B cell (primary cell): Measurements from ENCODE around the gene TBX6. TPM values are rescaled to one million over a fixed set of nuclear protein-coding genes. Genes with fewer than 3 reads are reported as not detected.

Source experiments
- ATAC-seq: fragments of 200-7000 bp; cut with Tn5 transposase; one replicate; pipeline ENCODE4 v1.10.0; 2021; ENCODE audit warnings: low read depth, mild to moderate bottlenecking, moderate number of reproducible peaks, moderate library complexity
- CTCF ChIA-PET: fragments of 350-600 bp; sonication (Branson Sonifier 250); formaldehyde crosslinking; loops from one replicate; lab custom pipeline; 2021; ENCODE audit warnings: antibody characterized with exemption, inconsistent platforms; lab: Charles Lee
- POLR2A ChIA-PET: fragments of 350-600 bp; sonication (Branson Sonifier 250); formaldehyde crosslinking; loops from one replicate; lab custom pipeline; 2021; ENCODE audit warnings: antibody characterized with exemption; lab: Charles Lee
- DNase-seq: peaks from one replicate; pipeline ENCODE4 v3.0.0; 2013
- H2AFZ ChIP-seq: 2 replicates; pipeline ENCODE4 v1.6.1; 2012; ENCODE audit warnings: mild to moderate bottlenecking, low read depth, low read length; ENCODE audit not compliant: insufficient read depth, poor library complexity, severe bottlenecking
- H3K27ac ChIP-seq, 2 donors: 1 replicate in 1 of 2; 2 replicates in 1 of 2; pipeline ENCODE4 v1.5.1; 2012 to 2013; ENCODE audit warnings: low read length in 2 of 2, mild to moderate bottlenecking in 2 of 2, moderate library complexity in 1 of 2
- H3K27me3 ChIP-seq, 4 experiments: fragments of 200-600 bp in 1 of 4; sonication (generic) in 1 of 4; replicated peaks in 1 of 4; 1 replicate in 2 of 4; 2 replicates in 2 of 4; pipeline versions ENCODE4 v1.6.1 to v1.7.0; 2013 to 2016; ENCODE audit warnings: low read length in 3 of 4, mild to moderate bottlenecking in 2 of 4, mixed read lengths in 1 of 4, moderate library complexity in 1 of 4; ENCODE audit not compliant: insufficient read depth in 4 of 4, control insufficient read depth in 3 of 4; ENCODE audit errors: control extremely low read depth in 1 of 4
- H3K36me3 ChIP-seq, 2 experiments: replicated peaks in 1 of 2; 1 replicate in 1 of 2; 2 replicates in 1 of 2; pipeline versions ENCODE4 v1.6.1 to v1.7.1; 2013; ENCODE audit warnings: low read length in 1 of 2; ENCODE audit not compliant: insufficient read depth in 2 of 2, control insufficient read depth in 1 of 2; ENCODE audit errors: control extremely low read depth in 1 of 2, extremely low read depth in 1 of 2
- H3K4me1 ChIP-seq, 2 donors: fragments of 200-600 bp in 1 of 2; sonication (generic) in 1 of 2; 1 replicate in 1 of 2; 2 replicates in 1 of 2; pipeline versions ENCODE4 v1.5.1 to v1.6.1; 2013 to 2017; ENCODE audit warnings: low read length in 2 of 2; ENCODE audit not compliant: control insufficient read depth in 2 of 2, insufficient read depth in 2 of 2
- H3K4me2 ChIP-seq: replicated peaks from 2 replicates; pipeline ENCODE3; 2012; ENCODE audit warnings: mild to moderate bottlenecking, low read depth, low read length; ENCODE audit not compliant: poor library complexity, severe bottlenecking
- H3K4me3 ChIP-seq, 5 experiments: fragments of 200-600 bp in 1 of 5; sonication (generic) in 1 of 5; 1 replicate in 3 of 5; 2 replicates in 2 of 5; pipeline versions ENCODE4 v1.5.1 to v1.7.0; 2011 to 2016; ENCODE audit warnings: low read length in 4 of 5, mild to moderate bottlenecking in 4 of 5, low read depth in 2 of 5, control low read depth in 1 of 5, moderate library complexity in 1 of 5; ENCODE audit not compliant: insufficient read depth in 1 of 5; ENCODE audit errors: control extremely low read depth in 1 of 5, extremely low read depth in 1 of 5
- H3K79me2 ChIP-seq: fragments of 200-600 bp; sonication (generic); one replicate; pipeline ENCODE4 v1.6.0; 2016; ENCODE audit warnings: low read length; ENCODE audit not compliant: control insufficient read depth, insufficient read depth
- H3K9ac ChIP-seq: fragments of 200-600 bp; sonication (generic); 2 replicates; pipeline ENCODE4 v1.6.1; 2017; ENCODE audit warnings: mild to moderate bottlenecking, low read length, moderate library complexity
- H3K9me3 ChIP-seq, 3 donors: one replicate each; pipeline versions ENCODE4 v1.6.1 to v1.7.1; 2013; ENCODE audit warnings: low read length in 2 of 3; ENCODE audit not compliant: control insufficient read depth in 2 of 3, insufficient read depth in 1 of 3; ENCODE audit errors: control extremely low read depth in 1 of 3
- H4K20me1 ChIP-seq: 2 replicates; pipeline ENCODE4 v1.6.0; 2012; ENCODE audit warnings: mild to moderate bottlenecking, low read length; ENCODE audit not compliant: insufficient read depth, control insufficient read depth, poor library complexity, severe bottlenecking
- H3K27ac Mint-ChIP-seq: one replicate; pipeline ENCODE4 v1.8.0; 2021; ENCODE audit warnings: mixed read lengths
- H3K27me3 Mint-ChIP-seq: one replicate; pipeline ENCODE4 v1.8.0; 2021; ENCODE audit warnings: mixed read lengths
- H3K4me1 Mint-ChIP-seq: one replicate; pipeline ENCODE4 v1.8.0; 2021; ENCODE audit warnings: mixed read lengths
- H3K4me3 Mint-ChIP-seq: one replicate; pipeline ENCODE4 v1.8.0; 2021; ENCODE audit warnings: mixed read lengths
- H3K9me3 Mint-ChIP-seq: one replicate; pipeline ENCODE4 v1.8.0; 2022; ENCODE audit warnings: mixed read lengths; ENCODE audit not compliant: insufficient read depth
- CTCF ChIP-seq: fragments of 200-600 bp; IDR thresholded peaks from one replicate; pipeline ENCODE4 v1.8.0; 2022; ENCODE audit warnings: antibody characterized with exemption, mild to moderate bottlenecking
- EZH2 ChIP-seq: IDR thresholded peaks from 2 replicates; pipeline ENCODE4 v1.6.1; 2012; ENCODE audit warnings: borderline replicate concordance, low read depth, mild to moderate bottlenecking, moderate library complexity, low read length; ENCODE audit not compliant: insufficient read depth, poor library complexity, severe bottlenecking
- WGBS: methylation state at CpG from one replicate; pipeline ENCODE4 v1.1.5; 2013; ENCODE audit warnings: missing lambda C conversion rate; ENCODE audit not compliant: insufficient coverage; 5-methylcytosine and 5-hydroxymethylcytosine counted together
- intact Hi-C: fragments of 100-400 bp; cut with micrococcal nuclease; formaldehyde crosslinking; loops from one replicate; pipeline ENCODE4 v1.10.0; 2022
- polyA plus RNA-seq: library from polyadenylated mRNA; depleted of rRNA; stranded (reverse); fragments of >200 nt; gene quantifications from 2 replicates; pipeline ENCODE4 v1.2.3, GENCODE V29; 2012
- total RNA-seq, 2 donors: library from RNA; stranded (reverse); fragments of 120-200 nt in 1 of 2; gene quantifications; 1 replicate in 1 of 2; 2 replicates in 1 of 2; pipeline versions ENCODE4 v1.2.3 to v1.2.4, GENCODE V29; 2013 to 2022

TBX6 gene
- total and polyA plus RNA-seq, 2 donors (not counting 1 experiment from before 2014, with no cell fraction given): 1.4 to 5.4 TPM

GRCh38 chr16:30065102-30065942 is 26.4 kb downstream of the TBX6 start, which contains the start of gene ALDOA:
Gene ALDOA, plus strand, starts transcription at chr16:30065760. Its CDS starts 1,138 bp downstream, at chr16:30066898.
- Histone ChIP-seq H3K9ac (peak within 1 kb of the TSS; percentile 73), H3K79me2 (peaks cover 57% of the 10 kb centered on the region), H3K36me3 (peaks cover 10 to 33% of the 10 kb centered on the region in 2 experiments), H3K27me3 (no peaks in the 10 kb centered on the region), H3K4me3 (peak within 1 kb of the TSS; percentile 73 to 96 (median 87)), H3K4me1 (peaks cover 16 to 42% of the 10 kb centered on the region in 2 donors), H4K20me1 (peaks cover 42% of the 10 kb centered on the region), H3K9me3 (no peaks in the 10 kb centered on the region), H3K4me2 (peak within 1 kb of the TSS; percentile 95), H2AFZ (peak within 1 kb of the TSS; percentile 96), H3K27ac (peak within 1 kb of the TSS; percentile 82 to 88)
- H3K4me1 Mint-ChIP-seq: peaks cover 31% of the 10 kb centered on the region
- ChIA-PET CTCF (interaction anchor here (0.5 to 2.0 kb wide), 15 partner anchors 11 to 564 kb away, joined by 3 to 28 read pairs (median 3); partner anchors contain the start of genes GDPD3, TBX6 and YPEL3), POLR2A (interaction anchor here (0.5 to 3.0 kb wide), 18 partner anchors 10 to 1141 kb away, joined by 3 to 61 read pairs (median 4); partner anchors contain the start of genes CORO1A, DCTPP1, TBC1D10B and TBX6)
- peak within 1 kb of the TSS; percentile 99 for H3K27ac Mint-ChIP-seq
- H3K9me3 Mint-ChIP-seq: no peaks in the 10 kb centered on the region
- no peaks in the 10 kb centered on the region for H3K27me3 Mint-ChIP-seq
- under 1% methylated on average over 96 of the region's 99 CpGs for WGBS
- ATAC-seq: peak; percentile 83
- TF ChIP-seq CTCF (no peak), EZH2 (no peak)
- intact Hi-C loops: loop anchor here (1.0 to 10.0 kb wide), 10 partner anchors 10 to 629 kb away; partner anchors contain the start of genes FBRS, HIRIP3, MAPK3 and MYL11
- DNase-seq: peak; percentile 97
- H3K4me3 Mint-ChIP-seq: peak within 1 kb of the TSS; percentile 100
